ENCODE results near the gene CEP112. TPM values are rescaled to one million over a fixed set of nuclear protein-coding genes. Genes with fewer than 3 reads are reported as not detected.

Gene CEP112
- total and polyA plus RNA-seq, 2 of the 8 experiments (the other 6 are each of a cell fraction or from before 2014, with no cell fraction given), result 0.62 to 3.1 TPM

DNA sequence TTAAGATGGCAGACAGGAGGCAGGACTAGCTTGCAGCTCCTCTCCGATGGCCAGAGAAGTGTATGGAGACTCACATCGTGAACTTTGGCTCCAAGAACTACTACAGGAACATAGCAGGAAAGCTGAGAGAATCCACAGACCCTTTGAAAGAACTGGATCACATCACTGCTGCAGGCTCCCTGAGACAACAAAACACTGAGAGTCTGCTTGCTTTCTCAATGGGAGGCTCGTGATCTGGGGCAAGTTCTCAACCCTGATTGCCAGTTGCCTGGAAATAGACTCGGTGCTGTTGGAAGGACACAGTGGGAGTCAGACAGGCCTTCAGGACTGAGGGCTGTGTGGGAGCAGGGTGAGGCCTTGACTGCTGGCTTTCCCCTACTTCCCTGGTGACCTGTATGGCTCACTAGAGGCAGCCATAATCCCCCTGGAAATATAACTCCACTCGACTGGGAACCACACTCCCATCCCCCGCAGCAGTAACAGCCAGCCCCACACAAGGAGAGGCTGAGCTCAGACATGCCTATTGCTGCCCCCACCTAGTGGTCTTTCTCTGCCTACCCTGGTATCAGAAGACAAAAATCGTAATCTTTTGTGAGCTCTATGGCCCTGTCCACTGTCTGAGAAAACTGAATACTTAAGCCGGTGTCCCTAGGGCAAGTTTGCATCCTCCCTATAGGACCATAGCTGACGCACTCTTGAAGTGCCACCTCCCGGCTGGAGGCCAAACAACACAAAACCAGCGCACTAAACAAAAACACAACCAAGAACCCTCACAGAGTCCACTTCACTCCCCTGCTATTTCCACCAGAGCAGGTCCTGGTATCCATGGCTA lies 238.4 kb downstream of the CEP112 start (continued):
- TF ChIP-seq CEBPB (IDR thresholded peaks at IDR 0.05; ENCODE audit: low read depth, low read length) (no peak), CBX5 (IDR thresholded peaks at IDR 0.05; ENCODE audit: low read depth, low read length) (no peak)

Measured in H1 (cell line).